ENCODE results near the gene DCUN1D2.

GRCh38 chr13:113475911-113476310, 14.6 kb downstream of the DCUN1D2 start:
- no peak for TF ChIP-seq CTCF (IDR thresholded peaks at IDR 0.05)
- TF ChIP-seq POLR2A (IDR thresholded peaks at IDR 0.05; ENCODE audit: low read depth): no peak
- TF ChIP-seq POLR2AphosphoS5 (IDR thresholded peaks at IDR 0.05): no peak

Data from esophagus muscularis mucosa (tissue), 3 donors.